ENCODE data around the gene TMEM131L.

DNA sequence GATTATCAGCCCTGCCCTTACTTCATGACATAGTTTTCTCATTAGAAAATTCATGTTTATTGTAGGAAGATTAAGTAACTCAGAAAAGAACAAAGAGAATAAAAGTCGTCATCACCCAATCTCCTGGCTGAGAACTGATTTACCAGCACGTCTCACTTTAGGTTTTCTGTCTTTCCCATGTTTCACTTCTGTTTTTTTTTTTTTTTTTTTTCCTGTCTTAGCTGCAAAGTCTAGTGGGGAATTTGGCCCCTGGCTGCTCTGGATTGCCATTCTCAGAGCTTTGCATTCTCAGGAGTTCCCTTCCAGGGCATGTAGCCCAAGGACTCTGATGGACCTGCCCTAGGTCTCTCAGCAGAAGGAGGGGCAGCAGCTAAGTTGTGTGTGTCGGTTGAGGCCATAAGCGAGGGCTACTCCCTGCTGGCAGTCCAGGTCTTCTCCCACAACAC is 57.8 kb downstream of the TMEM131L start:
- TF ChIP-seq, protein P1, sequence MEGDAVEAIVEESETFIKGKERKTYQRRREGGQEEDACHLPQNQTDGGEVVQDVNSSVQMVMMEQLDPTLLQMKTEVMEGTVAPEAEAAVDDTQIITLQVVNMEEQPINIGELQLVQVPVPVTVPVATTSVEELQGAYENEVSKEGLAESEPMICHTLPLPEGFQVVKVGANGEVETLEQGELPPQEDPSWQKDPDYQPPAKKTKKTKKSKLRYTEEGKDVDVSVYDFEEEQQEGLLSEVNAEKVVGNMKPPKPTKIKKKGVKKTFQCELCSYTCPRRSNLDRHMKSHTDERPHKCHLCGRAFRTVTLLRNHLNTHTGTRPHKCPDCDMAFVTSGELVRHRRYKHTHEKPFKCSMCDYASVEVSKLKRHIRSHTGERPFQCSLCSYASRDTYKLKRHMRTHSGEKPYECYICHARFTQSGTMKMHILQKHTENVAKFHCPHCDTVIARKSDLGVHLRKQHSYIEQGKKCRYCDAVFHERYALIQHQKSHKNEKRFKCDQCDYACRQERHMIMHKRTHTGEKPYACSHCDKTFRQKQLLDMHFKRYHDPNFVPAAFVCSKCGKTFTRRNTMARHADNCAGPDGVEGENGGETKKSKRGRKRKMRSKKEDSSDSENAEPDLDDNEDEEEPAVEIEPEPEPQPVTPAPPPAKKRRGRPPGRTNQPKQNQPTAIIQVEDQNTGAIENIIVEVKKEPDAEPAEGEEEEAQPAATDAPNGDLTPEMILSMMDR (IDR thresholded peaks at IDR 0.05; ENCODE audit: low read depth, low read length): no peak
- TF ChIP-seq EZH2phosphoT487 (IDR thresholded peaks at IDR 0.05; ENCODE audit: low read depth): no peak
